OCI-LY3 (cell line): Measurements from ENCODE around the gene PLD1.

Experiments
- H2AFZ ChIP-seq: fragments of 200-600, 300-600 bp; shearing (Covaris generic); 2 replicates; pipeline ENCODE4 v1.6.0; 2014; ENCODE audit warnings: antibody characterized with exemption, low read depth, low read length
- H3K27ac ChIP-seq: fragments of 200-600, 300-600 bp; sonication (generic); 2 replicates; pipeline ENCODE4 v1.5.1; 2014; ENCODE audit warnings: mild to moderate bottlenecking, low read length, moderate library complexity, mixed read lengths
- H3K27me3 ChIP-seq: fragments of 200-600, 300-600 bp; sonication (generic); 2 replicates; pipeline ENCODE4 v1.6.1; 2014; ENCODE audit warnings: low read depth, low read length, mixed read lengths
- H3K36me3 ChIP-seq: fragments of 200-600, 300-600 bp; sonication (generic); replicated peaks from 2 replicates; pipeline ENCODE3; 2014; ENCODE audit warnings: low read depth, low read length, mixed read lengths
- H3K4me1 ChIP-seq: fragments of 300-600, 200-600 bp; sonication (generic); 2 replicates; pipeline ENCODE4 v1.6.1; 2014; ENCODE audit warnings: low read length, mixed read lengths
- H3K4me2 ChIP-seq: fragments of 200-600, 300-600 bp; sonication (generic); 2 replicates; pipeline ENCODE4 v1.6.1; 2014; ENCODE audit warnings: low read length, mixed read lengths
- H3K4me3 ChIP-seq: fragments of 300-600, 200-600 bp; sonication (generic); 2 replicates; pipeline ENCODE4 v1.5.1; 2014; ENCODE audit warnings: antibody characterized with exemption, mild to moderate bottlenecking, low read length, moderate library complexity
- H3K79me2 ChIP-seq: fragments of 300-600, 200-600 bp; shearing (Covaris generic); 2 replicates; pipeline ENCODE4 v1.6.1; 2014; ENCODE audit warnings: mild to moderate bottlenecking, low read length, mixed read lengths
- H3K9ac ChIP-seq: fragments of 300-600, 200-600 bp; shearing (Covaris generic); 2 replicates; pipeline ENCODE4 v1.6.0; 2014; ENCODE audit warnings: mild to moderate bottlenecking, low read length, moderate library complexity
- H3K9me3 ChIP-seq: fragments of 200-600, 300-600 bp; shearing (Covaris generic); 2 replicates; pipeline ENCODE4 v1.6.1; 2014; ENCODE audit warnings: low read length, mixed read lengths; ENCODE audit not compliant: insufficient read depth
- H4K20me1 ChIP-seq: fragments of 200-600, 300-600 bp; sonication (generic); 2 replicates; pipeline ENCODE4 v1.6.1; 2016; ENCODE audit warnings: low read length, mixed read lengths; ENCODE audit not compliant: insufficient read depth
- CTCF ChIP-seq: fragments of 200-600, 300-600 bp; sonication (generic); IDR thresholded peaks from 2 replicates; pipeline ENCODE4 v1.5.1; 2014; ENCODE audit warnings: antibody characterized with exemption, low read length, low read depth
- EZH2phosphoT487 ChIP-seq: fragments of 200-600 bp; shearing (Covaris generic); IDR thresholded peaks from 2 replicates; pipeline ENCODE4 v1.6.1; 2018; ENCODE audit warnings: antibody characterized with exemption, mixed run types, low read depth

Gene PLD1

GRCh38 chr3:171835613-171836012 is 25.3 kb upstream of the PLD1 start:
- H3K27me3 ChIP-seq, result 0 out of 2 replicates have a peak, but pooled peaks cover 13% of the 10 kb centered on the region
- H3K9me3 ChIP-seq, result no peaks in the 10 kb centered on the region
- no peak overlapping the region for H3K27ac ChIP-seq
- H3K36me3 ChIP-seq, result no peaks in the 10 kb centered on the region
- no peaks in the 10 kb centered on the region for H3K79me2 ChIP-seq
- H3K4me1 ChIP-seq, result peaks cover 10% of the 10 kb centered on the region
- no peak overlapping the region for H3K4me2 ChIP-seq
- no peaks in the 10 kb centered on the region for H4K20me1 ChIP-seq
- no peak overlapping the region for H3K9ac ChIP-seq
- no peak overlapping the region for H2AFZ ChIP-seq
- H3K4me3 ChIP-seq, result no peak overlapping the region
- no peak for TF ChIP-seq EZH2phosphoT487
- no peak for TF ChIP-seq CTCF

- no peak overlapping the region for H3K4me3 ChIP-seq
- no peaks in the 10 kb centered on the region for H3K79me2 ChIP-seq
- peaks cover 17% of the 10 kb centered on the region; the same call in 1 of the 2 replicates for H3K27me3 ChIP-seq
- no peak overlapping the region for H3K4me2 ChIP-seq
- H3K4me1 ChIP-seq, result peaks cover 10% of the 10 kb centered on the region
- H3K9me3 ChIP-seq, result no peaks in the 10 kb centered on the region
- no peak overlapping the region for H3K9ac ChIP-seq
- H4K20me1 ChIP-seq, result no peaks in the 10 kb centered on the region
- no peaks in the 10 kb centered on the region for H3K36me3 ChIP-seq
- no peak overlapping the region for H3K27ac ChIP-seq
- TF ChIP-seq CTCF, result no peak
- no peak for TF ChIP-seq EZH2phosphoT487
- no peak overlapping the region for H2AFZ ChIP-seq
Measured at GRCh38 chr3:171835116-171835515, 24.8 kb upstream of the PLD1 start.

DNA sequence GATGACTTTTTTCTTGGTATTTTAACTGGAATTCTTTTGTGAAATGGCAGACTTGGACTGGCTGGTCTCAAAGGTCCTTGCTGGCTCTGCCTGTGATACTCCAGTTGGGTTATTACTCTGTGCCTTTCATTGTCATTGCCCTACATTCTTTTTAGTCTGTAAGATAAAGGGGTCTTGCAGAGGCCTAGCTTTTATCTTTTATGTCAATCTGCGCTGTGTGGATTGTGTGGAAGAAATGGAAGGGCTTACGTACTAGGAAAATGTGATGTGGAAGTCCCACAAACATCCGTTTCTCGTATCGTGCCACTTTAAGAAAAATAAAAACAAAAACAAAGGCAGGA is 24.1 kb upstream of the PLD1 start:
- Histone ChIP-seq H3K4me3 (no peak overlapping the region), H3K27me3 (peaks cover 17% of the 10 kb centered on the region; the same call in 1 of the 2 replicates), H3K9ac (no peak overlapping the region), H3K27ac (no peak overlapping the region), H3K4me2 (no peak overlapping the region), H3K4me1 (peaks cover 10% of the 10 kb centered on the region), H3K9me3 (no peaks in the 10 kb centered on the region), H3K79me2 (no peaks in the 10 kb centered on the region), H2AFZ (no peak overlapping the region), H4K20me1 (no peaks in the 10 kb centered on the region), H3K36me3 (no peaks in the 10 kb centered on the region)
- TF ChIP-seq CTCF (no peak), EZH2phosphoT487 (no peak)

- no peak overlapping the region for H2AFZ ChIP-seq
- no peak overlapping the region for H3K4me3 ChIP-seq
- H3K9me3 ChIP-seq, result no peaks in the 10 kb centered on the region
- no peak overlapping the region for H3K9ac ChIP-seq
- H3K27ac ChIP-seq, result no peak overlapping the region
- H3K79me2 ChIP-seq, result no peaks in the 10 kb centered on the region
- peaks cover 20% of the 10 kb centered on the region; the same call in 1 of the 2 replicates for H3K27me3 ChIP-seq
- H4K20me1 ChIP-seq, result no peaks in the 10 kb centered on the region
- H3K4me1 ChIP-seq, result peaks cover 10% of the 10 kb centered on the region
- no peaks in the 10 kb centered on the region for H3K36me3 ChIP-seq
- no peak overlapping the region for H3K4me2 ChIP-seq
- TF ChIP-seq EZH2phosphoT487 (no peak), CTCF (peak; percentile 64)
Measured at GRCh38 chr3:171833789-171834460, 23.6 kb upstream of the PLD1 start.
